Lung (tissue), 12 donors: ENCODE results near the gene TRAF2. TPM values are rescaled to one million over a fixed set of nuclear protein-coding genes. Genes with fewer than 3 reads are reported as not detected.
A peak's percentile ranks its signal among the peaks of the same experiment; 100 is the strongest.

Experiments used
- ATAC-seq: fragments of 200-7000 bp; cut with Tn5 transposase; one replicate; pipeline ENCODE4 v1.9.1; 2020; ENCODE audit warnings: moderate number of reproducible peaks; ENCODE audit not compliant: insufficient read depth, low FRiP score
- DNase-seq, 3 donors: peaks; one replicate each; pipeline ENCODE4 v3.0.0-alpha.2; 2013 to 2017
- H3K27ac ChIP-seq, 2 donors: one replicate each; pipeline ENCODE4 v1.5.1; 2013; ENCODE audit warnings: mild to moderate bottlenecking in 2 of 2, moderate library complexity in 2 of 2, control low read depth in 1 of 2, inconsistent platforms in 1 of 2, low read depth in 1 of 2, low read length in 1 of 2
- H3K27me3 ChIP-seq, 3 donors: one replicate each; pipeline ENCODE4 v1.5.1; 2013; ENCODE audit warnings: low read length in 2 of 3; ENCODE audit not compliant: control insufficient read depth in 3 of 3, insufficient read depth in 3 of 3
- H3K36me3 ChIP-seq, 4 donors: one replicate each; pipeline ENCODE4 v1.5.1; 2013; ENCODE audit warnings: low read length in 4 of 4, mild to moderate bottlenecking in 1 of 4, moderate library complexity in 1 of 4; ENCODE audit not compliant: control insufficient read depth in 4 of 4, insufficient read depth in 4 of 4
- H3K4me1 ChIP-seq, 5 donors: one replicate each; pipeline ENCODE4 v1.5.1; 2013; ENCODE audit warnings: low read length in 5 of 5, mild to moderate bottlenecking in 2 of 5, moderate library complexity in 1 of 5; ENCODE audit not compliant: control insufficient read depth in 5 of 5, insufficient read depth in 5 of 5
- H3K4me3 ChIP-seq: one replicate; pipeline ENCODE4 v1.5.1; 2013; ENCODE audit warnings: mild to moderate bottlenecking, control low read depth, moderate library complexity
- H3K9ac ChIP-seq, 2 donors: one replicate each; pipeline ENCODE4 v1.5.1; 2013; ENCODE audit warnings: low read length in 2 of 2, control low read depth in 1 of 2; ENCODE audit not compliant: insufficient read depth in 1 of 2
- H3K9me3 ChIP-seq, 4 donors: one replicate each; pipeline ENCODE4 v1.5.1; 2013; ENCODE audit warnings: low read length in 3 of 4, mild to moderate bottlenecking in 1 of 4, moderate library complexity in 1 of 4; ENCODE audit not compliant: control insufficient read depth in 4 of 4, insufficient read depth in 3 of 4
- CTCF ChIP-seq: IDR thresholded peaks from 2 replicates; pipeline ENCODE4 v1.5.1; 2012; ENCODE audit warnings: mild to moderate bottlenecking; ENCODE audit errors: control extremely low read depth, extremely low read depth
- WGBS, 2 donors: extraction: QIAGEN DNeasy Blood & Tissue Kit; methylation state at CpG; one replicate each; pipeline ENCODE4 v1.1.7; 2013; 5-methylcytosine and 5-hydroxymethylcytosine counted together
- polyA plus RNA-seq, 2 donors: library from polyadenylated mRNA; stranded (reverse); fragments of 200-250 nt; gene quantifications; one replicate each; pipeline ENCODE4 v1.2.1, GENCODE V29; 2013
- total RNA-seq, 2 donors: library from RNA; depleted of rRNA in 1 of 2; stranded (reverse); fragments of >200 nt in 1 of 2; gene quantifications; one replicate each; pipeline ENCODE4 v1.2.1, GENCODE V29; 2014 to 2021
- donor health status: control.
- donor health status: control.
- donor health status: Bipolar disorder and iron deficiency.
- donor health status: healthy.
- donor health status: DM: yes; HTN: yes; CAD: no.

Gene TRAF2
- total and polyA plus RNA-seq, 4 donors: 11.3 to 19.1 (median 15.2) TPM

- peak; percentile 7 for ATAC-seq
- Histone ChIP-seq H3K4me1 (peaks cover 3 to 28% (median 9%) of the 10 kb centered on the region in 5 donors), H3K27ac (peak overlapping the region in 1 of 2 donors; percentile 75), H3K9me3 (peaks cover 0 to 3% (median 0%) of the 10 kb centered on the region in 4 donors), H3K36me3 (peaks cover 0 to 6% (median 2%) of the 10 kb centered on the region in 4 donors), H3K27me3 (peaks cover 3 to 21% (median 8%) of the 10 kb centered on the region in 3 donors), H3K4me3 (peak overlapping the region; percentile 38), H3K9ac (no peak overlapping the region)
- DNase-seq: peak; percentile 52 to 71 (median 67)
- 1 to 3% methylated on average over 48 to 75 of the region's 75 CpGs for WGBS, 2 donors
- TF ChIP-seq CTCF: no peak
Observed at GRCh38 chr9:136847088-136847825, 39.1 kb upstream of the TRAF2 start.

- DNase-seq: peak; percentile 60 to 73 (median 69)
- H3K9ac ChIP-seq: no peak overlapping the region
- peak overlapping the region; percentile 38 for H3K4me3 ChIP-seq
- no peak for TF ChIP-seq CTCF
- H3K27me3 ChIP-seq: peaks cover 3 to 21% (median 8%) of the 10 kb centered on the region in 3 donors
- H3K4me1 ChIP-seq: peaks cover 3 to 24% (median 9%) of the 10 kb centered on the region in 5 donors
- peaks cover 0 to 6% (median 2%) of the 10 kb centered on the region in 4 donors for H3K36me3 ChIP-seq
- peak overlapping the region; percentile 71 to 75 for H3K27ac ChIP-seq
- 1% methylated on average over 47 to 48 of the region's 48 CpGs for WGBS, 2 donors
- ATAC-seq: peak; percentile 63
- H3K9me3 ChIP-seq: peaks cover 0 to 3% (median 0%) of the 10 kb centered on the region in 4 donors
Observed at GRCh38 chr9:136847826-136848392, 38.4 kb upstream of the TRAF2 start.

- H3K9ac ChIP-seq: no peak overlapping the region
- peak; percentile 1 for ATAC-seq
Observed at GRCh38 chr9:136848393-136849037, 37.8 kb upstream of the TRAF2 start.

More at GRCh38 chr9:136848393-136849037, 37.8 kb upstream of the TRAF2 start:
- TF ChIP-seq CTCF: no peak
- peak overlapping the region; percentile 38 for H3K4me3 ChIP-seq
- H3K27me3 ChIP-seq: peaks cover under 1 to 16% (median 8%) of the 10 kb centered on the region in 3 donors
- no peak for DNase-seq
- H3K4me1 ChIP-seq: peaks cover 3 to 23% (median 9%) of the 10 kb centered on the region in 5 donors
- peak overlapping the region; percentile 78 to 88 for H3K27ac ChIP-seq
- 1% methylated on average over 43 to 53 of the region's 53 CpGs for WGBS, 2 donors
- H3K9me3 ChIP-seq: peaks cover 0 to 3% (median 0%) of the 10 kb centered on the region in 4 donors
- peaks cover 0 to 6% (median 2%) of the 10 kb centered on the region in 4 donors for H3K36me3 ChIP-seq
